HG03439 (cell line): Measurements from ENCODE around the gene COL21A1.

Experiments used
- ATAC-seq: cut with Tn5 transposase; IDR thresholded peaks from one replicate; pipeline ENCODE4 v1.9.1; 2021; ENCODE audit warnings: mild to moderate bottlenecking, moderate library complexity; ENCODE audit not compliant: unreplicated experiment

COL21A1 gene

DNA sequence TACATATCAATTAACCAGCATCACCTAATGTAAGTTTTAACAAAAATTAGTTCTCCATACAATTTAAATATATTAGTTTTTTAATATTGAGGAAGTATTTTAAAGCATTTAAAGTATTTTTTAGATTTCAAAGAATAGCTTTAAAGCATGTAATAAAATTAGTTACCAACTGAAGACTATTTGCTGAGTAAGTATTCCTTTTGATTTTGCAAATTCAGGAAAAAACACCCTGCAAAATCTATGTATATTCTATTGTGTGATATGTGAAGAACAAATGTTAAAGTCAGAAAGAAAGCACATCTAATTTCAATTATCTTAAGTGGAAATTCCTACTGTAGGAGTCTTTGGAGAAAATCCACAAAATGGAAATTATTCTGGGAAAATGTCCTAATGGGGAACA, 107.3 kb downstream of the COL21A1 start:
- no peak for ATAC-seq

DNA sequence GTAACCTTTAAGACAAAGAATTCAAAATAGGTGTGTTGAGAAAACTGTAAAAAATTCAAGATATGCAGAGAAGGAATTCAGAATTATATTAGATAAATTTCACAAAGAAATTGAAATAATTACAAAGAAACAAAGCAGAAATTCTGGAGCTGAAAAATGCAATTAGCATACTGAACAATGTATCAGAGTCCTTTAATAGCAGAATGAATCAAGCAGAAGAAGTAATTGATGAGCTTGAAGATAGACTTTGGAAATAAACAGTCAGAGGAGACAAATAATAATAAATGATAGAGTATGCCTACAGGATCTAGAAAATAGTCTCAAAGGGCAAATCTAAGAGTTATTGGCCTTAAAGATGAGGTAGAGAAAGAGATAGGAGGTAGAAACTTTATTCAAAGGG, 131.7 kb downstream of the COL21A1 start:
- no peak for ATAC-seq

DNA sequence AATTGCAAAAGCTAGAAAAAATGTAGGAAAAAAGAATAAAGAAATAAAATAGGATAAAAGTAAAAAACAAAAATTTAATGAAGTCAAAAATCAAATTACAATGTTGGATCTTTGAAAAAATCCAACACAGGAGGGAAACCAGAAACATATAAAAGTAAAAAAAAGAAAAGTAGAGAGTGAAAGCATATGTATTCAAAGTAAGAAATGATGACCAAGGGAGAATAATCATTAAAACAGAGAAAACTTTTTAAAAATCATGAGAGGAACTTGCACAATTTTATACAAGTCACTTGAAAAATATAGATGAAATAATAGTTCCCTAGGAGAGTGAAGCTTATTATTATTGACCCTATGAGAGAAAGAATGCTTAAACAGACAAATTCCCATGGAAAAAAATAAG, 138.2 kb downstream of the COL21A1 start:
- no peak for ATAC-seq

DNA sequence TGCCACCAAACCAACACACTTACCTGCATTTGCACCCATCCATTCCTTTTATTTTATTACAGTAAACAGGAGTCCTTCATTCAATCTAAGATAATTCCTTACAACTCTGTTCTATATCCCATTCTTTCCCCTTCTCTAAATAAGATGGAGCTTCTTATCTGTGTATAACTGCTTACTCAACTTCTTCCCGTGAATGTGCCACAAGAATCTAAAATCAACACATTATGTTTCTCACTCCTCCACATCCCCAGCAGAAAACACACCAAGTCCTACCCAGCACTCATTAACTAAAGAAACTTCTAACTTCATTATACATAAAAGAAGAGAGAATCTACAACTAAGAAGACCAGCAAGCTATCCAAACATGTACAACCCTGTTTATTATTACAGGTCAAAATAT, 141.1 kb downstream of the COL21A1 start:
- no peak for ATAC-seq

DNA sequence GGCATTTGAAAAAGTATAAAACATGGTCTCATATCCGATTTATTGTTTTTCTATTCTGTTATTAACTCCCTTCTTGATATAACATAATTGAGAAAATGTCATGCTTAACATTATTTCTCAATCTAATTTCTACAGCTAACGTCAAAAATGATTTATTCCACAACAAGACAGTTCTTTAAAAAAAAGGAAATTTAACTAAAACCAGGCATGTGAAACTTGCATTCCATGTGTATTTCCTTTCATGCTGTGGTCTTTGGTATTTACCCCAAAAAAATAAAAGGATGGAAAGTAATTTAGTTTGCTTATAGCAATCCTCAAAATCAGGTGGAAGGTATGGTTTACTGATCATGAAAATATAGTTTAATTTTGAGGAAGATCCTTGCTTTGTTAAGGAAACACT, 142.8 kb downstream of the COL21A1 start:
- no peak for ATAC-seq

DNA sequence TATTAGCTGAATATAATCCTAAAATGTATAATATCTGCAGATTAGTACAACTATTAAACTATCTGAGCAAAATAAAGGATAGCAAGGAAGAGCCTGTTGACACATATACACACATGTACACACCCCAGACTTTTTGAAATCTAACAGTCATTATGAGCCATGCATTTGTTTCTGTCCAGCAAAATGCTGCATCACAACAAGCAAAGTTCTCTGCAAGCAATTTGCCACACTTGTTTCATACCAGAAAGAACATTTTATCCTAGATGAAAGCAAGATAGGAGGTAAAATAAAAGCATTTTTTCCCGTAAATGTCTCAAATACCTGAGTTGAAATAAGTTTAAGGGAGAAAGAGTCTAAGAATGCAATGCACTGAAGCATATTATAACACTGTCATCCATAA, 145.2 kb downstream of the COL21A1 start:
- no peak for ATAC-seq

DNA sequence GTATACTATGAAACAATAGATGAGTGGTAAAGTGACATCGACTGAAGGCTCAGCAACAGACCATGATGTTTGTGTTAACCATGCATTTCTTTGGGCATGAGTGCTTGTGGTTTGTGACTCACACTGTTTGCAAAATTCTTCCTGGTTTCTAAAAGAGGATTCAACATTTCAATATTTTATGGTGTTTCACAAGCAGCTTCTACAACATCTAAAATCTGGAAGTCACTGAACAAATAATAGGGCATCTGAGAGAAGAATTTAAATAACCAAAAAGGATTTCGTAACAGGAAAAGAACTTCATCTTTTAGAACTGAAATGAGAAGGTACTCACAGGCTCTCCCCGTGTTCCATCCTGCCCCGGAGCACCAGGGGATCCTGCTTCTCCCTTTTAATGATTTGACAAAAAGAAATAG, 146.2 kb downstream of the COL21A1 start:
- no peak for ATAC-seq

DNA sequence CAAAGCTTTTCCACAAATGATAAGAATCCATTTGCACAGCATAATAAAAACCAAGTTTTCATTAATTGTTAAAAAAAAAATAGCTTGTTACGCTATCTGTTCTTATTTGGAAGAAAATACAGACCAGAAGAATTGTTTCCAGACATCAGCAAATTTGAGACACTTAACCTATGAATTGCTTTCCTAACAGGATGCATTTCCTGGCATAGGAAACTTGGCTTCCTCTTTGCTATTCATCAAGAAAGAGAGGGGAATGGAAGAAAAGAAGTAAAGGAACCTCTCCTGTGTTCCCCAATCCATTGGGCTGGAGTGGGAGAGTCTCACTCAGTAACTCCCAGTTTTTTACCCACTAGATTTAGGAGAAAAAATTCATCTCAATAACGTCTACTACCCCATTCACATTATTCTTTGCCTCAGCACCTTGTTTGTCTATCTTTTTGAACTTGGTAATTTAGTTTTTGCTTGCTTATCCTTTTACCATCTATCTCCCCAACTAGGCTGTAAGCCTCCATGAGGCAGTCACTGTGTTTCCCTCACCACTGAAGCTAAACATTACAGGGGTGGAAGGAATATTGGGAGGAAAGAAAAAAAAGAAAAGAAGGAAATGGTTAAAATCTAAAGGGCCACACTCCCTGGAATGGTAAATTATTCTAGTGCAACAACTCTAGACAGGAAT, 150.3 kb downstream of the COL21A1 start:
- ATAC-seq = no peak

DNA sequence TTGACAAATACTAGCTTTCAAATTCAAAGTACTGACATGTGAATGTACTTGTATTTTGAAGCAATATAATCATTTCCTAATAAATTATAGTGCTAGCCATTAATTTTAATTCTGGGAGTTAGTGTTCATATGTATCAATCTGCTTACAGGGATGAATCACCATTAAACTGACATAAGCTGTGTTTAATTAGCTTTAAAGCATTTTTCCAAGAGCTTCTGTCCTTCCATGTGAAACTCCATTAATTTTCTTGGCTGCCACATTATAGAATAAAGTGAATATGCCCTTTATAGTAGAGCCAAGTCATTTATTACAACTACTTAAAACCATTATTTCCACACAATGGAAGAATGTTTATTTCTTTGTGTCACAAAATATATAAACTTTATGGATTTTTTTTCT, 150.8 kb downstream of the COL21A1 start:
- ATAC-seq = no peak

DNA sequence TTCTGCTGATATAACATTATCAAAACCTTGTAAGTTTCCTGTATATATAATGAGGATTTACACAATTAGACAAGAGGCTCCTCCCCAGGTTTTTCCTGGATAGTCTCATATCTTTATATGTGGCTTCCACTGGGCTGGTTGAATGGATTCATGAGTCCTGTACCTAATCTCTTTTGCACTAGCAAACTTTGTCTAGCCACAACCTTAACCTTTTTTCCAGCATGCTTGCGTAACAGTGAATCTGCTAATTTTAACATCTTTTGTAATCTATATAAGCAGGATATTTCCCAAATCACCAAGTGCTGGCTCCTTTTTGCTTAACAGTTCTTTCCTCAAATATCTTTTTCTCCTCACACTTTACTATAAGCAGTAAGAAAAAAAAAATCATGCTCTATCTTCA, 153.6 kb downstream of the COL21A1 start:
- no peak for ATAC-seq

DNA sequence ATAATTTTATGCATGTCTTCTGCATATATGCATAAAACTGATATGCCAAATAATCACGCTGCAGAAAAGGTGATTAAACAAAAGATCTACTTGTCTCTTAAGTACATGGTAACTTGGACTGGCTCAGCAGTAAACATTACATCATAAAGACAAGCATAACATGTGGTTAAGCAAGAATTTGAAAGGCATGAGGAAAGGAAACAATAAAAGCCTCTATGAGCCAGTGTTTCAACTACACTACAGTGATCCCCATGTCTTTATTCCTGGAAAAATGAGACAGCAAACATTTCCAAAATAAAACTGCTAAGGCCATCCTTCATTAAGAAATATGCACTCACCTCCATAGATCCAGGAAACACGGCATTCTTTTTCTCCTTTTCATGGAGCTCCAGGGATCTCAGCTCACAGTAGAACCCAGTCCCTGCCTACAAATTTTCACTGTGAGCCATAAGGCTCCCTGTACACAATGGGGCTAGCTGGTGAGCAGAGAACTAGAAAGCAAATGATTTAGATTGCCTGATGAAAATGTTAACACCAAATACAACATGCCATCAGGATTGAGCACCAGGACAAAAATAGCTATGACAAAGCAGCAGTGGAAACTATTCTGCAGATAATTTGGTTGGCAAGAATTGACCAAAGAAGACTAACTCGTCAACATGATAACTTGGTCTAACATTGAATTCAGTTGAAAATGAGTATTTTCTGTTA, 156.1 kb downstream of the COL21A1 start:
- ATAC-seq = no peak

DNA sequence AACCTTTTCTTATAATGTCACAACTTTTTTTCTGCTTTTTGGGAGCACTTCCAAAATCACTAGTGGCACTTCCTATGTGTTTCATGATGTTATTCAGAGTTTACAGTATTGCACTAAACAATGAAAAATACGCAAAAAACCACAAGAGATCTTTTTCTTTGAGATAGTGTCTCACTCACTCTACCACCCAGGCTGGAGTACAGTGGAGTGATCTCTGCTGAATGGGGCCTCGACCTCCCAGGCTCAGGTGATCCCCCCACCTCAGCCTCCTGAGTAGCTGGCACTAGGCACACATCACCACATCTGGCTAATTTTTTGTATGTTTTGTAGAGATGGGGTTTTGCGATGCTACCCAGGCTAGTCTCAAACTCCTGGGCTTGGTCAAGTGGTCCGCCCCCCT, 158.7 kb downstream of the COL21A1 start:
- no peak for ATAC-seq

DNA sequence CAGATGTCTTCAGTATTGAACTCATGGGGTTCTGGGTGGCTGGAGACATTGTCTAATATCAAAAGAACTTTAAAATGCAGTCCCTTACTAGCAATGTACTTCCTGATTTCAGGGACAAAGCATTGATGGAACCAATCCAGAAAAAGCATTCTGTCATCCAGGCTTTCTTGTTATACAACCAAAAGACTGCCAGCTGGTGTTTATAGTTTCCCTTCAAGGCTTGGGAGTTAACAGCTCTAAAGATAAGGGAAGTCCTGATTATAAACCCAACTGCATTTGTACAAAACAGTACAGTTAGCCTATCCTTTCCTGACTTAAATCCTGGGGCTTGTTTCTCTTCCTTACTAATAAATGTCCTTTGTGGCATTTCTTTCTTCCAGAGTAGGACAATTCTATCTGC, 160.0 kb downstream of the COL21A1 start:
- no peak for ATAC-seq

DNA sequence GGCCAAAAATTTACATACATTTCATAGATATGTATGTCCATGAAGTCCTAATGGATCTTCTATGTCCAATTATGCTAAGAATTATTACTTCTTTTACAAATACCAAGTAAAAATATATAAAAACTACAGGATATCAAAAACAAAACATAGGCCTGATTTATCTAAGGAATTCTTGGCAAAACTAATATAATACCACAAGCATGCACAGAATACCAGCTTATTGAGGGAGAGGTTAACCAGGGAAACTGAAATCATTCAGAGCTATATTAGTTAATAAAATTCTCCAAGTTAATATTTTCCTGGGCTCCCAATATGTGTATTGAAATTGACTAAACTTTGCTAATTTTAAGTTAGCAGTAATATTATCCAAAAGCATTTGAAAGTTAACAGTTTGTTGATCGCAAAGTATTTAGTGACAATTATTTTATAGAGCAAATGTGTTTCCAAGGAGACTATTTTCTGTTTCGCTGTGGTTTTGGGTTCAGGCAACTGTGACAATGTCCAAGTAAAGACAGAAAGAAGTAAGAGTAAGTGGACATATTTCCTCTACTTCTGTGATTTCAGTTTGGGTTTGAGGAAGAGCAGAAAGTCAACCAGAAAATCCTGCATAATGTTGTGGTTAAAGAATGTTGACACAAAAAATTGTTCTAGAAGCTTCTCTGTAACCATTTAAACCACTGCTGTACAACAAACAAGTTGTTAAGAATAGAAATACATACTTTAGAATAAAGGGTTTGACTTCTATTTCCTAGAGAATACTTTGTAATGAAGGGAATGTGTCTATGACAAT, 167.4 kb downstream of the COL21A1 start:
- no peak for ATAC-seq

DNA sequence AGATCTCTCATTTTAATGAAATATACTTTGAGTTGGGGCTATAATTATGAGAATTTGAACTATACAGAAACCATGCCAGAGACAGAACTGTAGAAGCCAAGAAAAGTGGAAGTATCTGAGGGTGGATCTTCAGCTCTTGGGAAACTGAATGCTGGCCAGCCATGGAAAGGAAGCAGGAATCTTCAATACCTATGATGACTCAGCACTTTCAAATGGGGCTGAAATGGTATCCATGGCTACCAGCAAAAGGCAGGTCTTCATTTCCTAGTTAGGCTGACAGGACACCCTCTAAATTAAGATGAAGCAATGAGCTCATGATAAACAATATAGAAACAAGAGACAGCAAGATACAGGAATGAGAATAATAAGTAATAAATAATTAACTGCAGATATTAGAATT, 171.3 kb downstream of the COL21A1 start:
- no peak for ATAC-seq

DNA sequence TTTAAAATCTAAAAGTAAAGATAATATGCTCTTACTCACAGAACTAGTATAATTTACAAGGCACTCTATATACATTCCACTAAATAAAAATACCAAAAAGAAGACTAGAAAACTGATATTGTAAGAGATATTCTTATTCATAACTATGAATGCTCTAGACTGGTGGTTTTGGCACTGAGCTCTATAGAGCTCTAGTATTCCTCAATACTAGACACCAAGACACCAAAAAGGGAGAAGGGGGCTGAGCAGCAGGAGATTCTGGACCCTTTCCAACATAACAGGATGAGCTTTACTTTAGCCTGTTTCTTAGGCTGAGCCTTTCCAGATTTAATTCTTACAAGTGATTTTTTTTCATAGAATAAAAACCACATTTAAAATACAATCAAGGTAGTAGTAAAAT, 173.6 kb downstream of the COL21A1 start:
- ATAC-seq = no peak

DNA sequence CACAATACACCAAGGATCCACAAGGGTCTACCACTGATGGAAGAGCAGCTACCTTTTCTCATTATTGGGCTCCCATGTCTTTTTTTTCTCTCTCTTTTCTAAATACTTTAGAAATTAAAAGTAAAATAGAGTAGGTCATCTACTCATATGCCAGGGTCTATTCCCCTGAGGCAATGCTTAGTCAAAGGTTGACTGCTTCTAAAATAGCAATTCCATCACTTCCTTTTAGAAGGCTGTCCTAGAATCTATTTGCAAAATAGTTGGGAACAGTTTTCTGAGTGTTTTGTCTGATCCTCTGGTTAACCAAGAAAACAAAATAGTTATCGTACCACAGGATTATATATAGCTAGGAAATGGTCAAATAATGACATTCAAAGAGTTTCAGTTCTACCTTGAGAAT, 174.1 kb downstream of the COL21A1 start:
- no peak for ATAC-seq

DNA sequence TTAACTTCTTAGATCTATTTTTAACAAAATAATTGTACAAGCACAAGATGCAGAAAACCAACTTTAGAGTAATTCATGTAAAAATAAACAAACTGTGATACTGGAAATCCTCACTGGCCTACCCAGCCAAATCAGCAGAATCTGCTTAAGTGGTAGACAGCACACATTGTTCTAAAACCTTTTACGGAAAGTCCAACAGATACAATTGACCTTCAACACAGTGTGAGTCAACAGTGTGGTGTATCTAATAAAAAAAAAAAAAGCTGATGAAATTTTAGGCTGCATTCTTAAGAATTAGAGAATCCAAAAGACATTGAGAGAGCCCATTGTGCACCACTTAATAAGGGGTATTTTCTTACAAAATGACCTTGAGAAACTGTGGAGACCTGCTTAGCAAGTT, 174.5 kb downstream of the COL21A1 start:
- ATAC-seq = no peak

DNA sequence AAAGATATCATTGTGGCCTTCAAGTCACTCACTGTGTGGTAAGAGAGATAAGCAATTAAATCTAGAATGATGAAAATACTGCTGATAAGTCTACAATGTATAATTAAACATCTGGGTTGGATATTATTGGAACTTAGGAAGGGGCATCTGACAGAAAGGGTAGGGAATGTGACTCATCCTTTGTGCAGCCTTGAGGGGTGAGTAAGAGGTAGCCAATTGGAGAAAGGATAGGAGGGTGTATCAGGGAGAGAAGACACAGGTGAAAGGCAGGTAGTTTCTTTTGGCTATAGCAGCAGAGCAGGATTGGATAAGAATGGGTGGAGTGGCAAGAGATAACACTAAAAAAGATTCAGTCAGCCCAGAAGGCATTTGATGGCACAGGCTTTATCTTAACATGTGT, 182.0 kb downstream of the COL21A1 start:
- no peak for ATAC-seq

DNA sequence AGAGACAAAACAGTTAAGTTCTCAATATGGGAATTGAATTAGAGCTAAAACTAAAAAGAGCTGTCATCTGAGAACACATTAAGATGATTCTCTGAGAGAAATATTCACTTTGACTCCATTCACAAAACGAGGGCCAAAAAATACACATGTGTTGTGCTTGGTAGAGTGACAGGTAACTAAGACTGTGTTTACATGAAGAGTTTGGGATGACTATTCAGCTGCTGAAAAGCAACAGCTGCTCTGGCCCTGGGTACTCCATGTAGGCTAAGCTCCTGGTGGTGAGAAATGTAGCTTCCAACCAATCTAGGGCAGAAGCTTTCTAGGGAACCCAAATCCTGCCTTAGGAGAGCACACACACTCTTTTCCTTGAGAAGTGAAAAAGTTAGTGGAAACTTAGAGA, 184.5 kb downstream of the COL21A1 start:
- no peak for ATAC-seq

DNA sequence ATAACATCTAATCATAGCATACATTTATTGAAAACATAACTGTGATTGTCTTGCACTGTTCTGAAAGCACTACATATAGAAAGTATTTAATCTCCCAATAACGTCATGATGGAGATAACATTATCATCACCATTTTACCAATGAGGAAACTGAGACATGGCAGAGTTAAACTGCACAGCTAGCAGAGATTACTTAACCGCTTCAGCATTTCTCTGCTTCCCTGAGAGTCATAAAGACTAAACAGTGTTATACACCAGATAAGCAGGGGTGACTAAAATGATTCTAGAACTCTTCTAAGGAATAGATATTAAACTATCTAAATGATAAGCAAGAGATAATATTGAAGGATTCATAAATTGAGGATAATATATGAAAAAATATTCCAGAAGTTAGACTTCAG, 188.7 kb downstream of the COL21A1 start:
- ATAC-seq = no peak

DNA sequence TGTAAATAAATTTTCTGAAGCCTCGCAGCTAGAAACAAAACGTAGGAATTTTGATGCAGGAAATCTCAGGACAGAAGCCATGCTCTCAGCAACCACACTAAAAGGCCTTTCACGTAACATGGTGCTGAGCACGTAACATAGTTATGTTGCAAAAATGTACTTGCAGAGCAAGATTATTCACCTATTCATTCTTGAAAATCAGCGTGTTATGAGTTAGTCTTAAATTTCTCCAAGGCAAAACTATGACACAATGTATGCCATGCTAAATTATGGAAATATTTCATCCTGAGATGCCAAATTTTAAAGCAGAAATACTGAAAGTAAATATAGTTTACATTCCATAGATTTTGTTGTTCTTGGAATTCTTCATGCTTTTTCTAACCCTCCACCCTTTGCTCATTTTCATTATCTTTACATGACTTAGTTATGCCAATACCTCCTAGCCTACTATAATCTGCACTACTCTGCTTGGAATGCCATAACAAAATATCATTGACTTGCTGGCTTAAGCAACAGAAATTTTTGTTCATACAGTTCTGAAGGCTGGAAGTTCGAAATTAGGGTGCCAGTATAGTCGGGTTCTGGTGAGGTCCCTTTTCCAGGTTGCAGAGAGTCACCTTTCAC, 192.2 kb downstream of the COL21A1 start:
- no peak for ATAC-seq
